Neural cell (in vitro differentiated cells): ENCODE results near the gene RAD51B. TPM values are rescaled to one million over a fixed set of nuclear protein-coding genes. Genes with fewer than 3 reads are reported as not detected.

Source experiments
- H2AFZ ChIP-seq: fragments of 200-600, 300-800 bp; sonication (generic), shearing (Covaris generic); 2 replicates; pipeline ENCODE4 v1.6.0; 2014; ENCODE audit warnings: low read depth, mild to moderate bottlenecking, antibody characterized with exemption, low read length, moderate library complexity
- H3F3A ChIP-seq: fragments of 200-600 bp; shearing (Covaris generic); 2 replicates; pipeline ENCODE4 v1.6.1; 2016; ENCODE audit warnings: mild to moderate bottlenecking, moderate library complexity, mixed read lengths, antibody characterized with exemption, low read length; ENCODE audit not compliant: insufficient read depth, poor library complexity, severe bottlenecking
- H3K27ac ChIP-seq: fragments of 200-600, 300-800 bp; sonication (generic), shearing (Covaris generic); 2 replicates; pipeline ENCODE4 v1.5.1; 2014; ENCODE audit warnings: mild to moderate bottlenecking, low read length, moderate library complexity
- H3K27me3 ChIP-seq: fragments of 300-800, 200-600 bp; sonication (generic), shearing (Covaris generic); 2 replicates; pipeline ENCODE4 v1.6.0; 2014; ENCODE audit warnings: mild to moderate bottlenecking, low read depth, low read length, moderate library complexity; ENCODE audit not compliant: insufficient read depth
- H3K36me3 ChIP-seq: fragments of 300-800, 200-600 bp; sonication (generic), shearing (Covaris generic); 2 replicates; pipeline ENCODE4 v1.5.1; 2014; ENCODE audit warnings: mild to moderate bottlenecking, antibody characterized with exemption, low read length, moderate library complexity; ENCODE audit not compliant: insufficient read depth
- H3K4me2 ChIP-seq: fragments of 300-800, 200-600 bp; sonication (generic), shearing (Covaris generic); 2 replicates; pipeline ENCODE4 v1.6.0; 2014; ENCODE audit warnings: mild to moderate bottlenecking, low read length
- H3K4me3 ChIP-seq: fragments of 300-800, 200-600 bp; sonication (generic), shearing (Covaris generic); 2 replicates; pipeline ENCODE4 v1.5.1; 2014; ENCODE audit warnings: mild to moderate bottlenecking, low read length, moderate library complexity
- H3K79me2 ChIP-seq: fragments of 200-600 bp; shearing (Covaris generic); replicated peaks from 2 replicates; pipeline ENCODE4 v1.6.0; 2014; ENCODE audit warnings: mild to moderate bottlenecking, low read length, moderate library complexity; ENCODE audit not compliant: insufficient read depth
- H3K9ac ChIP-seq: fragments of 300-800, 200-600 bp; sonication (generic), shearing (Covaris generic); 2 replicates; pipeline ENCODE4 v1.6.1; 2016; ENCODE audit warnings: mild to moderate bottlenecking, low read length, mixed read lengths
- H3K9me2 ChIP-seq: fragments of 200-600 bp; shearing (Covaris generic); 2 replicates; pipeline ENCODE4 v1.6.1; 2016; ENCODE audit warnings: mild to moderate bottlenecking, low read length, mixed read lengths; ENCODE audit not compliant: insufficient read depth
- H3K9me3 ChIP-seq: fragments of 200-600, 300-800 bp; sonication (generic), shearing (Covaris generic); 2 replicates; pipeline ENCODE4 v1.6.1; 2016; ENCODE audit warnings: mild to moderate bottlenecking, mixed run types, low read length, moderate library complexity, mixed read lengths
- H4K20me1 ChIP-seq: fragments of 200-600 bp; shearing (Covaris generic); 2 replicates; pipeline ENCODE4 v1.6.1; 2016; ENCODE audit warnings: mild to moderate bottlenecking, mixed run types; ENCODE audit not compliant: insufficient read depth
- CTCF ChIP-seq: fragments of 450-650 bp; IDR thresholded peaks from 2 replicates; pipeline ENCODE4 v1.5.1; 2014; ENCODE audit warnings: antibody characterized with exemption, mild to moderate bottlenecking, moderate library complexity; ENCODE audit not compliant: poor library complexity, severe bottlenecking
- EP300 ChIP-seq: fragments of 450-650 bp; conservative IDR thresholded peaks from 2 replicates; pipeline ENCODE4 v1.6.1; 2014; ENCODE audit warnings: antibody characterized with exemption, mild to moderate bottlenecking, moderate library complexity; ENCODE audit not compliant: poor library complexity, severe bottlenecking
- EZH2 ChIP-seq: fragments of 200-600, 300-800 bp; shearing (Covaris generic), sonication (generic); IDR thresholded peaks from 2 replicates; pipeline ENCODE4 v1.6.1; 2014; ENCODE audit warnings: antibody characterized with exemption, low read length, borderline replicate concordance, mild to moderate bottlenecking; ENCODE audit not compliant: insufficient read depth, poor library complexity, severe bottlenecking
- MXI1 ChIP-seq: fragments of 450-650 bp; conservative IDR thresholded peaks from 2 replicates; pipeline ENCODE4 v1.6.1; 2014; ENCODE audit warnings: antibody characterized with exemption, mild to moderate bottlenecking; ENCODE audit not compliant: poor library complexity, severe bottlenecking
- POLR2AphosphoS5 ChIP-seq: IDR thresholded peaks from 2 replicates; pipeline ENCODE4 v1.6.1; 2012
- RAD21 ChIP-seq: fragments of 450-650 bp; conservative IDR thresholded peaks from 2 replicates; pipeline ENCODE4 v1.6.1; 2014; ENCODE audit warnings: antibody characterized with exemption, mild to moderate bottlenecking, moderate library complexity
- REST ChIP-seq: IDR thresholded peaks from 2 replicates; pipeline ENCODE4 v1.6.1; 2012; ENCODE audit warnings: borderline replicate concordance
- SMC3 ChIP-seq: fragments of 450-650 bp; conservative IDR thresholded peaks from 2 replicates; pipeline ENCODE4 v1.6.1; 2014; ENCODE audit warnings: antibody characterized with exemption, mild to moderate bottlenecking, moderate library complexity; ENCODE audit not compliant: poor library complexity
- TAF1 ChIP-seq: IDR thresholded peaks from 2 replicates; pipeline ENCODE4 v1.6.1; 2012; ENCODE audit warnings: low read depth
- polyA plus RNA-seq: library from polyadenylated mRNA; depleted of rRNA; stranded (reverse); fragments of >200 nt; gene quantifications from 2 replicates; pipeline ENCODE4 v1.2.3, GENCODE V29; 2014

The RAD51B gene
- polyA plus RNA-seq, 1 donor from 2014 or later, result 3.1 TPM

DNA sequence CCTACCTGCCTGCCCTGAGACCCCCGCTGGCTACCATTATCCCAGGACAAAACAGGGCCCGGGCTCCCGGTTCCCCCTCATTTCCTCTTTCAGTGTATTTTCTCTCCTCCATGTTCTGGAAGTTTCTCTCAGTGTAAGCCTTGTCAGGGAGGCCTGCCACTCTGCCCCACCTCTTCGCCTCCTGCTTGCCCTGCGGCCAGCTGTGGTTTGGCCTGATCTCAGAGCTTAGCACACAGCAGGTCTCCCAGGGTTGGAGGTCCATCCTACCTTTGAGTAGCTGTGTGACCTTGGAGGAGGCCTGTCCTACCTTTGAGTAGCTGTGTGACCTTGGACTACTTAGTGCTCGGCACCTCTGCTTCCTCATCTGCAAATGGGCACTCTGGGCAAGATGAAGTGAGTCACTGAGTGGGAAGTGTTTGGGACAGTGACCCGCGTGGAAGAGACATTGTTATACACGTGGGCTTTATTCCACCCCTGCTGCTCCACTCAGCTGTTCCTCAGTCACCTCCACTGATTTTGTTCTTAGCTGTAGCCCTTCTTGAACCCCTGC lies 760.6 kb downstream of the RAD51B start:
- no peaks in the 10 kb centered on the region for H3K27me3 ChIP-seq
- H3K9me2 ChIP-seq, result no peaks in the 10 kb centered on the region
- H4K20me1 ChIP-seq, result no peaks in the 10 kb centered on the region
- H3F3A ChIP-seq, result peaks cover under 1% of the 10 kb centered on the region
- no peak overlapping the region for H2AFZ ChIP-seq
- no peak overlapping the region for H3K4me3 ChIP-seq
- no peaks in the 10 kb centered on the region for H3K9me3 ChIP-seq
- no peak overlapping the region for H3K27ac ChIP-seq
- no peaks in the 10 kb centered on the region for H3K36me3 ChIP-seq
- TF ChIP-seq EP300 (no peak), REST (no peak), POLR2AphosphoS5 (no peak), EZH2 (no peak), TAF1 (no peak), RAD21 (no peak), CTCF (no peak), SMC3 (no peak)
- no peak overlapping the region for H3K9ac ChIP-seq
- no peak overlapping the region for H3K4me2 ChIP-seq
- no peaks in the 10 kb centered on the region for H3K79me2 ChIP-seq

- Histone ChIP-seq H3K4me3 (no peak overlapping the region), H3K79me2 (no peaks in the 10 kb centered on the region), H4K20me1 (no peaks in the 10 kb centered on the region), H2AFZ (no peak overlapping the region), H3K27ac (no peak overlapping the region), H3K36me3 (no peaks in the 10 kb centered on the region), H3K9me3 (no peaks in the 10 kb centered on the region), H3F3A (peaks cover 2% of the 10 kb centered on the region), H3K4me2 (no peak overlapping the region), H3K27me3 (no peaks in the 10 kb centered on the region), H3K9me2 (no peaks in the 10 kb centered on the region), H3K9ac (no peak overlapping the region)
- TF ChIP-seq EZH2 (no peak), REST (no peak), RAD21 (no peak), CTCF (no peak), SMC3 (no peak), TAF1 (no peak), EP300 (no peak), POLR2AphosphoS5 (no peak), MXI1 (no peak)
These were observed 761.1 kb downstream of the RAD51B start for GRCh38 chr14:68580671-68581070.
